GM18868 (cell line): Measurements from ENCODE around the gene MAPK12.

Experiments
- ATAC-seq: cut with Tn5 transposase; IDR thresholded peaks from one replicate; pipeline ENCODE4 v1.9.1; 2021; ENCODE audit warnings: mild to moderate bottlenecking, moderate library complexity; ENCODE audit not compliant: unreplicated experiment

Gene MAPK12

GRCh38 chr22:50236731-50237409 lies 24.6 kb downstream of the MAPK12 start:
- ATAC-seq, result no peak

GRCh38 chr22:50233223-50233622 lies 28.3 kb downstream of the MAPK12 start:
- no peak for ATAC-seq

GRCh38 chr22:50232481-50233151 lies 28.9 kb downstream of the MAPK12 start:
- ATAC-seq, result no peak

GRCh38 chr22:50229370-50229769 lies 32.1 kb downstream of the MAPK12 start:
- ATAC-seq, result no peak

GRCh38 chr22:50228366-50228765 lies 33.1 kb downstream of the MAPK12 start:
- ATAC-seq, result no peak

- ATAC-seq, result no peak
These were observed 33.8 kb downstream of the MAPK12 start for GRCh38 chr22:50227579-50228215.

GRCh38 chr22:50226875-50227165 lies 34.7 kb downstream of the MAPK12 start:
- no peak for ATAC-seq

- ATAC-seq, result no peak
These were observed 35.2 kb downstream of the MAPK12 start for GRCh38 chr22:50226063-50226874.

GRCh38 chr22:50225200-50225969 lies 36.1 kb downstream of the MAPK12 start:
- no peak for ATAC-seq

- no peak for ATAC-seq
These were observed 37.4 kb downstream of the MAPK12 start for GRCh38 chr22:50224071-50224470.

- no peak for ATAC-seq
These were observed 39.0 kb downstream of the MAPK12 start for GRCh38 chr22:50222508-50222907.

GRCh38 chr22:50221410-50222300 lies 39.8 kb downstream of the MAPK12 start:
- no peak for ATAC-seq

- no peak for ATAC-seq
These were observed 40.7 kb downstream of the MAPK12 start for GRCh38 chr22:50220603-50221409.

GRCh38 chr22:50219800-50220602 lies 41.5 kb downstream of the MAPK12 start:
- no peak for ATAC-seq

- no peak for ATAC-seq
These were observed 42.3 kb downstream of the MAPK12 start for GRCh38 chr22:50218996-50219727.

GRCh38 chr22:50218153-50218995 lies 43.1 kb downstream of the MAPK12 start:
- ATAC-seq, result no peak
